Neuronal stem cell (in vitro differentiated cells): ENCODE measurements around the gene IL1A.

ENCODE experiments used
- DNase-seq: peaks from one replicate; pipeline ENCODE4 v3.0.0-alpha.2; 2013; ENCODE audit warnings: low spot score
- H2AFZ ChIP-seq: one replicate; pipeline ENCODE4 v1.6.1; 2013; ENCODE audit warnings: mild to moderate bottlenecking, low read length, inconsistent platforms
- H2AK5ac ChIP-seq: 2 replicates; pipeline ENCODE4 v1.6.1; 2013; ENCODE audit warnings: low read depth, mild to moderate bottlenecking, inconsistent platforms, low read length, moderate library complexity, mixed read lengths
- H2BK120ac ChIP-seq: 2 replicates; pipeline ENCODE4 v1.6.1; 2013; ENCODE audit warnings: low read depth, mild to moderate bottlenecking, inconsistent platforms, low read length, moderate library complexity, mixed read lengths
- H2BK12ac ChIP-seq: one replicate; pipeline ENCODE4 v1.6.1; 2013; ENCODE audit warnings: low read length, inconsistent platforms
- H2BK15ac ChIP-seq: 2 replicates; pipeline ENCODE4 v1.6.1; 2013; ENCODE audit warnings: mild to moderate bottlenecking, low read length, inconsistent platforms, mixed read lengths
- H2BK5ac ChIP-seq: one replicate; pipeline ENCODE4 v1.6.1; 2013; ENCODE audit warnings: inconsistent platforms, mild to moderate bottlenecking, low read length, moderate library complexity
- H3K14ac ChIP-seq: one replicate; pipeline ENCODE4 v1.6.1; 2013; ENCODE audit warnings: low read length, inconsistent platforms
- H3K18ac ChIP-seq: 2 replicates; pipeline ENCODE4 v1.6.1; 2013; ENCODE audit warnings: low read length, inconsistent platforms
- H3K23ac ChIP-seq: 2 replicates; pipeline ENCODE4 v1.6.1; 2013; ENCODE audit warnings: low read depth, mild to moderate bottlenecking, mixed read lengths, low read length, inconsistent platforms; ENCODE audit not compliant: poor library complexity
- H3K27ac ChIP-seq: replicated peaks from 3 replicates; pipeline ENCODE4 v1.5.1; 2013; ENCODE audit warnings: low read length, inconsistent platforms
- H3K27me3 ChIP-seq, 3 experiments: 2 replicates each; pipeline ENCODE4 v1.6.1; 2013; ENCODE audit warnings: low read length in 3 of 3, mild to moderate bottlenecking in 2 of 3, inconsistent platforms in 1 of 3, low read depth in 1 of 3, mixed read lengths in 1 of 3, moderate library complexity in 1 of 3; ENCODE audit not compliant: control insufficient read depth in 3 of 3, insufficient read depth in 3 of 3
- H3K36me3 ChIP-seq, 2 donors: replicated peaks in 1 of 2; 2 replicates each; pipeline ENCODE4 v1.6.1; 2013; ENCODE audit warnings: low read length in 2 of 2; ENCODE audit not compliant: control insufficient read depth in 2 of 2, insufficient read depth in 2 of 2
- H3K4ac ChIP-seq: 2 replicates; pipeline ENCODE4 v1.6.1; 2013; ENCODE audit warnings: inconsistent platforms, mild to moderate bottlenecking, low read length, moderate library complexity
- H3K4me1 ChIP-seq, 2 donors: 1 replicate in 1 of 2; 2 replicates in 1 of 2; pipeline ENCODE4 v1.6.1; 2013; ENCODE audit warnings: low read length in 2 of 2, low read depth in 1 of 2; ENCODE audit not compliant: control insufficient read depth in 2 of 2, insufficient read depth in 1 of 2
- H3K4me2 ChIP-seq: one replicate; pipeline ENCODE4 v1.6.1; 2013; ENCODE audit warnings: mild to moderate bottlenecking, low read length, inconsistent platforms; ENCODE audit not compliant: insufficient read depth, poor library complexity, severe bottlenecking
- H3K4me3 ChIP-seq, 2 donors: 2 replicates each; pipeline ENCODE4 v1.5.1; 2013; ENCODE audit warnings: low read length in 2 of 2, mild to moderate bottlenecking in 2 of 2, inconsistent platforms in 1 of 2, moderate library complexity in 1 of 2
- H3K79me1 ChIP-seq: one replicate; pipeline ENCODE4 v1.6.1; 2013; ENCODE audit warnings: low read depth, mild to moderate bottlenecking, inconsistent platforms, low read length, moderate library complexity
- H3K9ac ChIP-seq: one replicate; pipeline ENCODE4 v1.6.1; 2013; ENCODE audit warnings: mild to moderate bottlenecking, low read depth, low read length, inconsistent platforms; ENCODE audit not compliant: poor library complexity
- H3K9me3 ChIP-seq, 2 donors: replicated peaks in 1 of 2; 2 replicates each; pipeline versions ENCODE3 to v1.6.1; 2013; ENCODE audit warnings: low read length in 2 of 2, mild to moderate bottlenecking in 2 of 2, inconsistent platforms in 1 of 2, low read depth in 1 of 2, mixed read lengths in 1 of 2, moderate library complexity in 1 of 2; ENCODE audit not compliant: control insufficient read depth in 2 of 2, insufficient read depth in 1 of 2
- H4K8ac ChIP-seq: one replicate; pipeline ENCODE4 v1.6.1; 2013; ENCODE audit warnings: low read depth, mild to moderate bottlenecking, inconsistent platforms, low read length, moderate library complexity
- H4K91ac ChIP-seq: one replicate; pipeline ENCODE4 v1.6.1; 2013; ENCODE audit warnings: low read length, low read depth, mild to moderate bottlenecking, inconsistent platforms; ENCODE audit not compliant: poor library complexity
- WGBS, 2 donors: extraction: QIAGEN DNeasy Blood & Tissue Kit; methylation state at CpG; one replicate each; pipeline ENCODE4 v1.1.7; 2013; ENCODE audit warnings: missing lambda C conversion rate in 2 of 2, mixed read lengths in 1 of 2; ENCODE audit not compliant: insufficient read length in 2 of 2, insufficient replicate concordance in 1 of 2; ENCODE audit errors: extremely low coverage in 2 of 2; 5-methylcytosine and 5-hydroxymethylcytosine counted together

Gene IL1A

DNA sequence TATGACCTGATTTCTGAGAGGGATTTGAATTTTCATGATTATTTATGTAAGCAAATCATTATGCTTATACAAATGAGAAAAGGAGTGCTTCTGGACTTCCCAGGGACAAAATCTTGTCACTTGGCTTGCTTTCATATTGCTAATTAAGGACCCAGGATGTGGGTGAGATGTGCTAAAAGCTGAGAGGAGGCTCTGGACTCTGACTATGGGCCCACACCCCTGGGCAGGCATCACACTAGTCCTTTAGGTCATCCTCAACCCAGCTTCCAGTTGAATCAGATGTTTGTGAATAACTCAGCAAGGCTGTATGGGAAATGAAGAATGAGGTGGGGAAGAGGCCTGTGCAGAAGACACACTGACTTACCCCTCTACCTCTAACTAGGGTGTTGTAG is 40.4 kb upstream of the IL1A start:
- H2BK120ac ChIP-seq: no peak overlapping the region
- no peak overlapping the region for H3K18ac ChIP-seq
- no peak for DNase-seq
- no peak overlapping the region for H3K23ac ChIP-seq
- no peak overlapping the region for H4K91ac ChIP-seq
- peaks cover 0 to 3% of the 10 kb centered on the region in 2 donors for H3K4me1 ChIP-seq
- H2BK12ac ChIP-seq: no peak overlapping the region
- no peak overlapping the region for H4K8ac ChIP-seq
- H3K27ac ChIP-seq: no peak overlapping the region
- no peaks in the 10 kb centered on the region for H3K79me1 ChIP-seq
- H3K9ac ChIP-seq: no peak overlapping the region
- no peak overlapping the region for H3K4me2 ChIP-seq
- H3K36me3 ChIP-seq: no peaks in the 10 kb centered on the region
- H2BK15ac ChIP-seq: no peak overlapping the region
- H2BK5ac ChIP-seq: no peak overlapping the region
- H3K27me3 ChIP-seq: no peaks in the 10 kb centered on the region
- H3K14ac ChIP-seq: no peak overlapping the region
- H3K4me3 ChIP-seq: no peak overlapping the region
- H2AK5ac ChIP-seq: no peak overlapping the region
- H3K9me3 ChIP-seq: no peaks in the 10 kb centered on the region
- H3K4ac ChIP-seq: no peak overlapping the region
- no peak overlapping the region for H2AFZ ChIP-seq

DNA sequence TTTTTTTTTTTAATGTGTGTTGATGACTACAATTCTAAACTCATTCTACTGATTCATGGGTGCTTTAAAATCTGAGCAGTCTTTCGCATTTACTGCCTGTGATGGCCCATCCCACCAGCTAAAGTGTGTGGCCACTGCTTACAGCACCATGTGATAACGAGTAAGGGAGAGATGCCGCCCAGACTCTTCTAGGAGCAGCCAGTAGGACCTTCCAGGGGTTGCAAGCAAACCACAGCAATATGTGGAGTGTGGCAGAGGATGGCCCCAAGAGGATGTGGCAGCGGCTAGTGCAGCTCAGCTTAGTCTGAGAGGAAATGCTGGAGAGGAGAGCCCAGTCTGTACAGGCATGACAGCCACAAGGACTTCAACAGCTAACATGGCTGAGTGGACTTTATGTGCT is 37.4 kb upstream of the IL1A start:
- no peak for DNase-seq
- WGBS, 2 donors: no CpG with 5 or more reads among the region's 4 CpGs
- no peak overlapping the region for H2BK5ac ChIP-seq
- H3K27ac ChIP-seq: no peak overlapping the region
- no peak overlapping the region for H3K4me2 ChIP-seq
- no peak overlapping the region for H3K9ac ChIP-seq
- H3K18ac ChIP-seq: no peak overlapping the region
- no peak overlapping the region for H3K23ac ChIP-seq
- H4K91ac ChIP-seq: no peak overlapping the region
- H3K4me1 ChIP-seq: peaks cover 3 to 6% of the 10 kb centered on the region in 2 donors
- no peak overlapping the region for H2BK12ac ChIP-seq
- no peak overlapping the region for H2BK120ac ChIP-seq
- H4K8ac ChIP-seq: no peak overlapping the region
- no peaks in the 10 kb centered on the region for H3K27me3 ChIP-seq
- no peak overlapping the region for H3K14ac ChIP-seq
- H3K79me1 ChIP-seq: no peaks in the 10 kb centered on the region
- no peak overlapping the region for H2BK15ac ChIP-seq
- H3K9me3 ChIP-seq: no peaks in the 10 kb centered on the region
- no peaks in the 10 kb centered on the region for H3K36me3 ChIP-seq
- H3K4ac ChIP-seq: no peak overlapping the region
- H2AFZ ChIP-seq: no peak overlapping the region
- no peak overlapping the region for H2AK5ac ChIP-seq
- no peak overlapping the region for H3K4me3 ChIP-seq

DNA sequence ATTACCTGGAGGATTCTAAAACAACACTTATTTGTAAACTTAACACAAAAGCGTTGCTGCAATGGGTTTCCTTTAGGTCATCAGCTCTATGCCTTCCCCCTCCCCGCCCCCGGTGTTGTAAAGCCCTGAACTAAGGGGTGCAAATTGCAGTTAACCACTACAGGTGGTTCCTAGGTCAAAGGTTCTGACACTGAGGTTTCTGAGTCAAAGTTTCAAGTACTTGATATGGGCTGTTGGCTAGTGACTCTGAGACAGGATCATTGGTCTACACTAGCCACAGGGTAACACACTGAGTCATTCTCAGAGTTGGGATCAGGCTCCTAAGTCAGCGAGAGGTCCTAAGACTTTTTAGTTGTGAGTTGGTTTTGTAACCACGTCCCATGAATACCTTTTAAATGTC is 36.8 kb upstream of the IL1A start:
- no peak overlapping the region for H3K14ac ChIP-seq
- no peak for DNase-seq
- peaks cover 3 to 6% of the 10 kb centered on the region in 2 donors for H3K4me1 ChIP-seq
- no peaks in the 10 kb centered on the region for H3K36me3 ChIP-seq
- H3K18ac ChIP-seq: no peak overlapping the region
- H3K4ac ChIP-seq: no peak overlapping the region
- H2AFZ ChIP-seq: no peak overlapping the region
- no peaks in the 10 kb centered on the region for H3K9me3 ChIP-seq
- H2AK5ac ChIP-seq: no peak overlapping the region
- H2BK12ac ChIP-seq: no peak overlapping the region
- no peak overlapping the region for H2BK5ac ChIP-seq
- H3K4me3 ChIP-seq: no peak overlapping the region
- no peak overlapping the region for H2BK120ac ChIP-seq
- no peak overlapping the region for H3K27ac ChIP-seq
- WGBS, 2 donors: no CpG with 5 or more reads among the region's 5 CpGs
- H3K27me3 ChIP-seq: no peaks in the 10 kb centered on the region
- H3K79me1 ChIP-seq: no peaks in the 10 kb centered on the region
- H4K91ac ChIP-seq: no peak overlapping the region
- no peak overlapping the region for H3K4me2 ChIP-seq
- no peak overlapping the region for H3K23ac ChIP-seq
- H4K8ac ChIP-seq: no peak overlapping the region
- H2BK15ac ChIP-seq: no peak overlapping the region
- H3K9ac ChIP-seq: no peak overlapping the region

DNA sequence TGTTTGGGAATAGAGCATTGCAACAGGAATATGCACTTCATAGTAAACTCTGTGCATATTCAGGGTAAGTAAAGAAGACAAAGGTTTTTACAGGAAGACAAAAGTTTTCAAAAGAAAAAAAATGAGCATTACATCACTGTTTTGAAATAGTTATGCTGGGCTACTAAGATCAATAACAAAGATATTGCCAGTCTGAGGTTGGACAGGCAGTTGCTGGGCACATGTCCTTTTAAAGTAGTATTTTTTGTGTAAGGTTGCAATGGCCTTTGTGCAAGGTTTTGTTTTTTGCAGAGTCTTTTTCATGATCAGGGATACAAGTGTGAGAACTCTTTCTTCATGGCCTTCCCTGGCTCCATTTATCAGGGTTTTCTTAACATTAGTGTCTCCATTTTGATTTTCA is 36.0 kb upstream of the IL1A start:
- Histone ChIP-seq H3K4me3 (no peak overlapping the region), H2BK120ac (no peak overlapping the region), H3K27me3 (no peaks in the 10 kb centered on the region), H2AK5ac (no peak overlapping the region), H3K27ac (no peak overlapping the region), H3K79me1 (no peaks in the 10 kb centered on the region), H3K4ac (no peak overlapping the region), H4K91ac (no peak overlapping the region), H2BK12ac (no peak overlapping the region), H3K9ac (no peak overlapping the region), H2BK15ac (no peak overlapping the region), H3K4me1 (peaks cover 3 to 6% of the 10 kb centered on the region in 2 donors), H2AFZ (no peak overlapping the region), H3K23ac (no peak overlapping the region), H3K18ac (no peak overlapping the region), H4K8ac (no peak overlapping the region), H2BK5ac (no peak overlapping the region), H3K4me2 (no peak overlapping the region), H3K14ac (no peak overlapping the region), H3K9me3 (no peaks in the 10 kb centered on the region), H3K36me3 (no peaks in the 10 kb centered on the region)
- no peak for DNase-seq
